NCI-H146 treated with DMSO at 0.1 percent for 48 hours (cell line): Measurements from ENCODE around the gene TEF.

Experiments used
- DNase-seq: peaks from one replicate; lab custom pipeline; 2025; ENCODE audit not compliant: unreplicated experiment; lab: John Stamatoyannopoulos, UW

The TEF gene

GRCh38 chr22:41447435-41448188 is 65.9 kb downstream of the TEF start:
- peak; percentile 15 for DNase-seq

- peak; percentile 94 for DNase-seq
Measured at GRCh38 chr22:41448189-41448808, 66.6 kb downstream of the TEF start.
